GM15510 (cell line): Measurements from ENCODE around the gene TMEM132D.

ENCODE experiments used
- POLR2A ChIP-seq: IDR thresholded peaks from 3 replicates; pipeline ENCODE4 v1.6.1; 2011; ENCODE audit warnings: borderline replicate concordance; ENCODE audit not compliant: insufficient read length; ENCODE audit errors: extremely low read depth

Gene TMEM132D

GRCh38 chr12:129903956-129904829 lies at the start of gene TMEM132D:
TSS of gene TMEM132D (minus strand) at chr12:129904025.
- TF ChIP-seq POLR2A: no peak

DNA sequence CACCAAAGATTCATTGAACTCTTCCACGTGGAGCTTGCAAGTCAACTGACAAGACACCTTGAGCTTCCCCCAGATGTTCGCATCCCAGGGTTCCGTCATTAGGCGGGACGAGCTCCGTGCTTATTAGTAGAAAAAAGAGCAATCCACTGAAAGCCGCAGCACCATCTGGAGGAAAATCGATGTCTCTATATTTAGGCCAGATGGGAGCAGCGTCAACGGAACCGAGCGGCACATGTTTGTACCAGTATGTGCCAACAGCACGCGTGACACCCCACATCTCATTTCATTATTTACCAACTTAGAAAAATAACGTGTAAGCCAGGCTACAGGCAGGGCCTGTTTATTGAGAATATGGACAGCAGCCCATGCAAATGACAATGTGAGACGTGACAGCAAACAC lies 45.8 kb upstream of the TMEM132D start:
- TF ChIP-seq POLR2A: no peak

- TF ChIP-seq POLR2A: no peak
These were observed 37.8 kb upstream of the TMEM132D start for GRCh38 chr12:129941618-129942017.

GRCh38 chr12:129938089-129938488 lies 34.3 kb upstream of the TMEM132D start:
- TF ChIP-seq POLR2A: no peak

DNA sequence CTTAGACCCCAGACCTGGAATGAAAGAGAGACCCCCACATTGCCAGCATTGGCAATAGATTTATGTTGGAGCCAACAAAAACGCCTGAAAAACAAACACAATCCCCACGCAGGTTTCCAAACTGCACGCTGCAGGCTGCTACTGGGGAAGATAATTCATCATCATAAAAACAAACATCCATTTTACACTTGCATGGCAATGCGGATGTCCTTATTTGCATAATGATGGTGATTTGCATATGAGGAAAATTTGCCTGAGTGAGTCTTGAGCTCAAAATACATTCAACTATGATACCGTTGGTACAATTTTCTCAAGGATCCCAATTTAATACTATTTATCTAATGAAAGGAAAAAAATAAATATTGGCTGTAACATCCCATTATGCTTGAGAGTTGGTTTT lies 33.6 kb upstream of the TMEM132D start:
- no peak for TF ChIP-seq POLR2A

GRCh38 chr12:129928643-129929042 lies 24.8 kb upstream of the TMEM132D start:
- TF ChIP-seq POLR2A: no peak

DNA sequence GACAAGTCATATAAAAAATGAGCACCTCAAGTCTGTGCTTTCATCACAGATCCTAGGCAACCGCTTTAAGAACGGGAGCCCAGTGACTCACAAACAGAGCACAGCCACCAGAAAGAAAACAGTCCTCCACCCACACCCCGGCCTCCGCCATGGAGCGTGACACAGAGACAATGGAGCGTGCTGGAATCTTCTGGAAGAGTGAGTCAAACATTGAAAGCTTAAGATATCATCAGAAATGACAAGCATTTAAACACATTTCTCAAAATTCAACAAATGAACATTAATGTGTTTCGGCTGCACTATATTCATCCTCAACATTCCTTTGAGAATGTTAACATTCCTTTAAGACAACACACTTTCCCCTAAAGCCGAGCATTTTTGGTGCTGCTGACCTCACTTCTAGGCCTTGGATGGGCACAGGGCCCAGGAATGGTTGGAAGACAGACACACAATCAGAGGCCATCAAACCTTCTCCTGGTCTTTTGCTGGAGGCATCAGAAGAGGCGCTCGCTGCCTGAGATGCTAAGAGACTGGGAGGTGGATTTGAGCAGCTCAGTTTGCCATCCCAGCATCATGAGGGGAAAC lies 23.6 kb upstream of the TMEM132D start:
- TF ChIP-seq POLR2A: no peak

DNA sequence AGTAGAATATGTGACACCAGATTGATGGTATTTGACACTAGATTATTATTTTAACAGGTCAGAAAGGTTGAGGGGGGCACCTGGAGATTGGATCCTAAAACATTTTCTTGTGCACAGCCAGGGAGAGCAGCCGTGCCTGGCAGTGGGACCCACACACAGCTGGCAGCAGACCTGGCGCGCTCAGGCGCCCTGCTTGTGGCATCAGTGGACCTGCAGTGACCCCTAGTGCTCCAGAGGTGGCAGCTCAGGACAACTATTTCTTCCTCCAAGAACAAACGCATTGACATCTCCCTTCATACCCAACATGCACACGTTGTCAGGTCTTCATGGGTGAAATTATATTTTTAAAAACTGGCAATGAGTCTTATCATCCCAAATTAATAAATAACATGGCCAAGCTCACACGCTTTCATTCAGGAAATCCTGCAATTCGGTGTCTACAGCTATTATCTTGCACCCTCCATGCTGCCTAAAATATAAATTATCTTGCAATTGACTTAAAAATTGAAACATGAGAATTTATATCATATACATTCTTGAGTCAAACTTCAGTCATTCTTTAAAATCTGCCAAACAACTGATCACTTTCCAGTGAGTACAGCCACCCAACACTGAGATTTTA lies 7.7 kb upstream of the TMEM132D start:
- TF ChIP-seq POLR2A: no peak

DNA sequence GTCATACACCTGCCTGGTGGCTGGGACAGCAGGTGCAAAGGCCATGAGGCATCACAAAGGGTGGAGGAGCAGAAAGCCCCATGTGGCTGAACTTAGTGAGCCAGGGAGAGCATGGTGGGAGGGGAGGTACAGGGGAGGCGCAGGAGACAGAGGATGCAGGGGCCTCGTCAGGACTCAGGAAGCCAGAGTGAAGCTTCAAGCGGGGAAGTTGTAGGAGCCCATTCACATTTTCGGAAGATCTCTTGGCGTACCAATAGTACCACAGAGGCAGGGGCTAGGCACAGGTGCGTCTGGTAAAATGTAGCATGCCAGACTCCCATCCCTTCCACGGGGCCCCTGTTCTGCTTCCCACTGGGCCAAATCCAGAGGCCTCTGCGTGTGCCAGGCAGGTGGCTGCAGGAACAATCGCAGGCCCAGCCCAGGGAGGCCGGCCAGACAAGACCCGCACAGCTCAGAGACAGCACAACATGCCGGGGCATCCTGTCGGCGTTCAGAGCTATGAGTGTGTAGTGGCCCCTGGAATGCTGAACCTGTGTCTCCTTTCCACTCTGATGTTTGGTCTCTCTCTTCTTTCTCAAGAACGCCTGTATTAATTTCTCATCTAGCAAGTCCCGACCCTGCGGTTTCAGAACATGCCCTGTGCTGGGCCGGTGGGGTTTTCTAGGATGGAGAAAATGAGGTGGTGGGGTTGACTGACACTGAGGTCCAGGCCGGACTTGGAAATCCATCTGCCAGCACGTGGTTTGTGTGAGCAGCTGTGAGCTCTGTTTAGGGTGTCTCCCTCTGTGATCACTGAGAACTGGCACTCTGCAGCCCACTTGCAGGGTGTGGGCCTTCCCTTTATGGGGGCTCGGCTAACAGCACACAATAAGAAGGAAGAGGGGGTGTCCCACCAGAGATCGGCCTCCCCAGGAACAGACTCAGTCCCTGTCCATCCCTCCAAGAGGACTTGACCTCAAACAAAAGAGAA lies 5.5 kb upstream of the TMEM132D start:
- TF ChIP-seq POLR2A: no peak

DNA sequence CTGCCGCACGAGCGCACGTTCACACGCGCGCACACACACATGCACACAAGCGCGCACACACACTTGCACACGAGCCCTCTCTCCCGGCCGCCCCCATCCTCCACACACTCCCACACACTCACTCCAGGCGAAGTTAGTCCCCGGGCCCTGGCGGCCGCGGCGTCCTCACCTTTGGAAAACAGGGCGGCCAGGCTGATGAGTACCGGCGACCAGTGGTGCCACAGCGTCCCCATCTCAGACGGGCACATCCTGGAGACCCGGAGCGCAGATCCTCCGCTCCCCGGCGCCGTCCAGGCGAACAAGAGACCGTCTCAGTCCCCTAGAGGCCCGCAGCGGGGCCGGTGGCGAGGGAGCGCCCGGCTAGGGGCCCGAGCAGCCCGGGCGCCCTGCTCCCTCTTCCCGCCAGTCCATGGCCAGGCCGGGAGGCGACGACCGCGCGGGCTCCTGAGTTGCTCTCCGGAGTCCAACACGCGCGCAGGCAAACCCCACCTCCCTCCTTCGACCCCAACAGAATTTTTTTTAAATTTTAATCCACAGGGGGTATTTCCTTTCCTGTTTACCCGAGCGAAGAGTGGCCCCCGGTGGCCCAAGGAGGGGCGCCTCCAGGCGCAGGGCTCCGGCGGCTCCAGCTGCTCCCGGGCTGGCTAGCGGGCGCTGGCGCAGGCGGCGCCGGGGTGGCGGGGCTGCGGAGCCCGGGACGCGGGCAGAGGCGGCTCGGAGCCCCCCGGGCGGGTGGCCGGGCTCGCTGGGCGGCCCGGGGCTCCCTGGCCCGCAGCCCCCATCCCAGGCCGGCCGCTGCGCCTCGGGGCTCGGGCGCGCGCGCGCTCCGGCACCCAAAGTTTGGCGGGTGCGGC lies 506 bp downstream of the TMEM132D start:
- TF ChIP-seq POLR2A: no peak

- no peak for TF ChIP-seq POLR2A
These were observed 1.3 kb downstream of the TMEM132D start for GRCh38 chr12:129902371-129903091.

- no peak for TF ChIP-seq POLR2A
These were observed 2.6 kb downstream of the TMEM132D start for GRCh38 chr12:129901254-129901653.

- no peak for TF ChIP-seq POLR2A
These were observed 3.5 kb downstream of the TMEM132D start for GRCh38 chr12:129900306-129900705.

DNA sequence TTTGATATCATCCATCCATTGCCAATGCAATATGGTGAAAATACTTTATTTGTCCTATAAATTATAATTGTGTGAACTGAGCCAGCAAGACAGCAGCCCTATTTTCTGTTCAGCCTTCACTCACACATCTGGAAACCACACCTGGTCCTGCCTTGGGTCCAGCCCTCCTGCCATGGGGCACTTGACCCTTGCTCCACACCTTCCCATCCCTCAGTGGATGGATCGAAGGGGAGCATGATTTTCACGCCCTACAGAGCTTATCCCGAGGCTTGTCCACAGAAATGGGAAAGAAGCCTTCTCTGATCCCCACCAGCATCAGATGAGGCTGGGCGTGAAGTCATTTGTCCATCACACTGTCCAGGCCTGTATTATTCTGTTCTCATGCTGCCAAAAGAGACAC lies 10.1 kb downstream of the TMEM132D start:
- no peak for TF ChIP-seq POLR2A

DNA sequence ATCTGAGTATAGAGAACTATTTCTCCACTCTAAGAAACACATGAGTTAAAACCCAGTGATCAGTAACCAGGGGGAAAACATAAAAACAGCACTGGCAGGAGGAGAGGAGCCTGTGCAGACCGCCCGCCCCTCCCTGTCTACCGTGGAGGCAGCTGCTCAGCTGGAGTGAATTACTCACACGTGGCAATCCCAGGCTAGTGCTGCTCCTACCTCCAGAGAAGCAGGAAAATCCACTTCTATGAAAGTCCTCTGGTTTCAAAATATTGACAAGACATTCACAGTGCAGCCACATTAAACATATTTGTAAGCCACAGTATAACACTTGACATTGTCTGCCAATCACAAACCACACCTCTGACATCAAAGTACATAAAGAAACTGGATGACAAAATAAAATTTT lies 16.7 kb downstream of the TMEM132D start:
- TF ChIP-seq POLR2A: no peak
